Forelimb muscle (tissue), 1 donor: Measurements from ENCODE around the gene ENTPD6. TPM values are rescaled to one million over a fixed set of nuclear protein-coding genes. Genes with fewer than 3 reads are reported as not detected.
"Not testable (repeated sequence)": the region's sequence is repeated elsewhere in the genome, so short reads cannot be mapped to it uniquely, and the experiment has no call there.

Source experiments
- DNase-seq: peaks from one replicate; pipeline ENCODE4 v3.0.0-alpha.2; 2013; ENCODE audit warnings: low read depth
- polyA plus RNA-seq: library from polyadenylated mRNA; unstranded; fragments of 120-200 nt; gene quantifications from one replicate; pipeline ENCODE4 v1.2.1, GENCODE V29; 2013; ENCODE audit not compliant: insufficient read length

Gene ENTPD6
- polyA plus RNA-seq, 1 donor, result 36.0 TPM

GRCh38 chr20:25223765-25224720 is 28.5 kb downstream of the ENTPD6 start:
- DNase-seq, result no peak

GRCh38 chr20:25224941-25225340 is 29.4 kb downstream of the ENTPD6 start:
- DNase-seq, result no peak

- DNase-seq, result no peak
Measured at GRCh38 chr20:25225642-25226432, 30.3 kb downstream of the ENTPD6 start.

GRCh38 chr20:25226433-25227316 is 31.2 kb downstream of the ENTPD6 start:
- DNase-seq, result no peak

GRCh38 chr20:25227317-25227831 is 31.9 kb downstream of the ENTPD6 start:
- DNase-seq, result no peak

GRCh38 chr20:25229486-25230165 is 34.1 kb downstream of the ENTPD6 start:
- no peak for DNase-seq

- DNase-seq, result no peak
Measured at GRCh38 chr20:25230166-25230831, 34.8 kb downstream of the ENTPD6 start.

- DNase-seq, result no peak
Measured at GRCh38 chr20:25233016-25233772, 37.7 kb downstream of the ENTPD6 start.

- not testable (repeated sequence) for DNase-seq
Measured at GRCh38 chr20:25234009-25234849, 38.7 kb downstream of the ENTPD6 start.

- DNase-seq, result no peak
Measured at GRCh38 chr20:25236450-25237304, 41.2 kb downstream of the ENTPD6 start.

GRCh38 chr20:25237610-25238318 is 42.3 kb downstream of the ENTPD6 start:
- no peak for DNase-seq

- DNase-seq, result no peak
Measured at GRCh38 chr20:25238319-25239037, 43.0 kb downstream of the ENTPD6 start.

- no peak for DNase-seq
Measured at GRCh38 chr20:25239387-25240370, 44.2 kb downstream of the ENTPD6 start.

- not testable (repeated sequence) for DNase-seq
Measured at GRCh38 chr20:25240851-25241658, 45.5 kb downstream of the ENTPD6 start.
